ENCODE measurements around the gene NCOA1.

NCOA1 gene

DNA sequence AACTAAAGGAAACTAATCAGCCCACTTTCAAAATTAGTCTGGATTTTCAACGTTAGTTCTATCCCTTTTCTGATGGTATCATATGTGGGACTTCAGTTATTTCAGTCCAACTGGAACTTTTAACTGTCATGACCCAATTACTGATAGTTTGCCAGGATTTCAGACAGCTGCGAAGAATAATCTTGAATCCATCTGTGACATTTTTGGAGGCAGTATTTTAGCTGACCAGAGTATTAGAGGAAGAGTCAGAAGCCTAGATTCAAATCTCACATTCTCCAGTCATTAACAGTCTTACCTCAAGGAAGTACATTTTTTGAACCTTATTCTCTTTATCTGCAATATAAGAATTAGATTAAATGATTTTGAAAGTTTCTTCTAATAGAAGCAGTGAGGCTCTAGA, 220.8 kb downstream of the NCOA1 start:
- no peak for DNase-seq

GRCh38 chr2:24712296-24712695, 221.2 kb downstream of the NCOA1 start:
- DNase-seq = no peak

DNA sequence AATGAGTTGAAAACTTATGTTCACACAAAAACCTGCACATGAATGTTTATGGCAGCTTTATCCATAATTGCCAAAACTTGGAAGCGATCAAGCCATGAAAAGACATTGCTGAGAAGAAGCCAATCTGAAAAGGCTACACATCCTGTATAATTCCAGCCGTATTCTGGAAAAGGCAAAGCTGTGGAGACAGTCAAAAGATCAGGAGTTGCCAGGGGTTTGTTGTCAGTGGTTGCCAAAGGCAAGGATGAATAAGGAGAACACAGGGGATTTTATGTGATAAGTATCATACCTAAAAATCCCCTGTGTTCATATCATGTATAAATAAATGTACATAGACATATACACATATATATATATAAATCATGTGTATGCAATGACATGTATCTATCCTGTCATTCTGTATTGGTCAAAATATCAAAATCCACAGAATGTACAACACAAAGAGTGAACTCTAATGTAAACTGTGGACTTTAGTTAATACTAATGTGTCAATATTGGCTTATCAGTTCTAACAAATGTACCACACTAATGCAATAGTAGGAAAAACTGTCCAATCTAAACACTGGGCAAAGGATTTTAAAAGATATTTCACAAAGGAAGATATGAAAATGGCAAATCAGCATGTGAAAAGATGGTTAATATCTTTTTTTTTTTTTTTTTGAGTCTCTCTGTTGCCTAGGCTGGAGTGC, 226.4 kb downstream of the NCOA1 start:
- no peak for DNase-seq

GRCh38 chr2:24720310-24720709, 229.3 kb downstream of the NCOA1 start:
- DNase-seq = no peak

- DNase-seq = peak; percentile 71
Measured at GRCh38 chr2:24721470-24721869, 230.4 kb downstream of the NCOA1 start.

DNA sequence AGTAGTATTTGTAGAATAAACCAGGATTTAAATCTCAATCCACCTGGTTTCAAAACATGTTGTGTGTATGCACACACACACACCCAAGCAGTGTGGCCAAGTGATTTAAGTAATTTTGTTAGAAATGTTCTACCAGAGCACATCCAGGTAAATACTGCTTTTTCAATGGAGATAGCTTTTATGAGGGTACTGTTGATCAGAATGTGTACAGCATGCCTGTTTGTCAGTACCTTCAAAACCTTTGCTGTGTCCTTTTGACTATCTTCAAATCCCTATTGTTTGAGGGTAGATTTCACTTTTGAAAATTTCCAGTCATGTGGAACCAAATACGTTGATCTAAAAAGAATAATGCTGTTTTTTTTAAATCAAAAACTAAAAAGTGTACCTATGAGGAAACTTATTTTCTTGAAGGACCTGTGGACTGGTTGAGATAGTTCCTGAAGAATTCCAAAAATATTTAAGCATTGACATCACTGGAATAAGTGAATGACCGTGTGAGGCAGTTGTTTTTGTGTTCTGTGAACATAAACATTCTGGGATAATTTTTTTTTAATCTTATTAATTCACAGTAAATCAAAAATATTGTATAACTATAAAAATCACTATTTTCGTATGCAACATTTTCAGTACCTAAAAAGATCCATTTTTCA, 231.2 kb downstream of the NCOA1 start:
- DNase-seq = no peak

DNA sequence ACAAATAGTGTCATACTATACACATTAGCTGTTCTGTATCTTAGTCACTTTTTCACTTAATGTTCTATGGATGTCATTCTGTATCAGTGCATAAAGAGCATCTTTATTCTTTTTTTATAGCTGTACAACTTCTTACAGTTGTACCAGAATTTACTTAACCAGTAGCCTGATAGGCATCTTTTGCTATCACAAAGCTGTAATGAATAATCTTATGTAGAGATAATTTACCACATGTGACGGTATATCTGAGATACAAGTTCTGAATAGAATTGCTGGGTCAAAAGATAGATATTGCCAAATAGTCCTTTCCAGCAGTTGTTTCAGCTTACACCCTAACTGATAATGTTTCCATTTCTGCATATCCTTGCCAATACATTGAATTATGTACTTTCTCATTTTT, 232.1 kb downstream of the NCOA1 start:
- DNase-seq = no peak

GRCh38 chr2:24723665-24724064, 232.6 kb downstream of the NCOA1 start:
- DNase-seq = no peak

- DNase-seq = no peak
Measured at GRCh38 chr2:24724111-24724775, 233.2 kb downstream of the NCOA1 start.

GRCh38 chr2:24725956-24726355, 234.9 kb downstream of the NCOA1 start:
- no peak for DNase-seq

- no peak for DNase-seq
Measured at GRCh38 chr2:24730481-24730880, 239.4 kb downstream of the NCOA1 start.

- no peak for DNase-seq
Measured at GRCh38 chr2:24731040-24731439, 240.0 kb downstream of the NCOA1 start.

GRCh38 chr2:24731923-24732322, 240.9 kb downstream of the NCOA1 start:
- DNase-seq = no peak

DNA sequence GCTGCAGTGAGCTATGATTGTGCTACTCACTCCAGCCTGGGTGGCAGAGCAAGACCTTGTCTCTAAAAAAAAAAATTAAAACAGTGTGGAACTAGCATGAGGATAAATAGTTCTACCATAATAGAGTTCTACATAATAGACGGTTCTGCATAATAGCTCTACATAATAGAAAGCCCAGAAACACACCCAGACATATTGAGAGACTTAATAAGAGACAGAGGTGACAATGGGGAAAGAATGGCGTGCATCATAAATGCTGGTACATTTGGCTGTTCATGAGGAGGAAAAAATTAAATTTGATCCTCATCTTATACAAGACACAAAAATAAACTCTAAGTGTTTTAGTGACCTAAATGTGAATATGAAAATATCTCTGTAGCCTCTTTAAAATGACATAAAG, 243.7 kb downstream of the NCOA1 start:
- DNase-seq = no peak

- DNase-seq = no peak
Measured at GRCh38 chr2:24739354-24740025, 248.4 kb downstream of the NCOA1 start.

DNA sequence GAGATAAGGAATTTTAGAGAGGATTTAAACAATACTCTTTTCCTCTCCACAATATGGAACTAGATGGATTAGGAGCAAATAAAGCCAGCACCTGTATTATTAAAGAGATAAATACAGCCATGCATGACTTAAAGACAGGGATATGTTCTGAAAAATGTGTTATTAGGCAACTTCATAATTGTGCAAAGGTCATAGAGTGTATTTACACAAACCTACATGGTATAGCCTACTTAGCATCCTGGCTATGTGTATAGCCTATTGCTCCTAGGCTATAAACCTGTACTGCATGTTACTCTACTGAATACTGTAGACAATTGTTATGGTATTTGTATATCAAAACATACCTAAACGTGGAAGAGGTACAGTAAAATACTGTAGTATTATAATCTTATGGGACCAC, 249.1 kb downstream of the NCOA1 start:
- DNase-seq = no peak

GRCh38 chr2:24742730-24743129, 251.7 kb downstream of the NCOA1 start:
- no peak for DNase-seq

DNA sequence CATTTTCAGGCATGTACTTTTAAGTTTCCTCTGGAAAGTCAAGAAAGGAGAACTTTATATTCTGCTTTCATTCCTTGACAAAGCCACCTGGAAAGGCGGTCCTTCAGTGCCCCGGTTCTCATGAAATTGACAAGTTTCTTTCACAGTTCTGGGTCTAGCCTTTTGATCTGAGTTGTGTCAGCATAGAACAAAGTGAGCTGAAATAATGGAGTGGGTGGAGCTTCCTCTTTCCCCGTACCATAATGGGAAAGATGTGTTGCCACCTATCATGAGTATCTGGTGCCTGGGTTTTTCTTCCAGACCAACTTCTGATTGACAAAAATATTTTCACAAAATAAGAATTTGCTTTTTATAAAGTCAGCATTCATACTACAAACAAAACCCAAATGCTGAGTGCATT, 252.9 kb downstream of the NCOA1 start:
- no peak for DNase-seq

DNA sequence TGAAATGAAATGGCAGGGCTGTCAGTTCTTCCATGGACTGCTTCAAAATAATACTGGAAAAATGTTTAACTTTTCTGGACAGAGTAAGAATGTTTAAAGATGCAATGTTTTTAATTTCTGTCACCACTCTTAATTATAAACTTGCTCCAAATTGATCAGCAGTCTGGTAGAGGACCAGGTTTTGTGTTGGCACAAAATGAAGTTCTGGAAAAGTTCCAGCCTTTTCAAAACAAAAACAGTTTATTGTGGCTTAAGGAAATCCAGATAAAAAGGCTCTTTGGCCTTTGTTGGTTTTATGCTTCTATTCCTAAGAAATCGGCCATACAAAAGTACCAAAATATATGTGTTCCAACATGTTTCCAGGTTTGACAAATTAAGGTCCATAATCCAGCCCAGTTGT, 253.3 kb downstream of the NCOA1 start:
- DNase-seq = no peak

GRCh38 chr2:24745825-24746224, 254.8 kb downstream of the NCOA1 start:
- no peak for DNase-seq

DNA sequence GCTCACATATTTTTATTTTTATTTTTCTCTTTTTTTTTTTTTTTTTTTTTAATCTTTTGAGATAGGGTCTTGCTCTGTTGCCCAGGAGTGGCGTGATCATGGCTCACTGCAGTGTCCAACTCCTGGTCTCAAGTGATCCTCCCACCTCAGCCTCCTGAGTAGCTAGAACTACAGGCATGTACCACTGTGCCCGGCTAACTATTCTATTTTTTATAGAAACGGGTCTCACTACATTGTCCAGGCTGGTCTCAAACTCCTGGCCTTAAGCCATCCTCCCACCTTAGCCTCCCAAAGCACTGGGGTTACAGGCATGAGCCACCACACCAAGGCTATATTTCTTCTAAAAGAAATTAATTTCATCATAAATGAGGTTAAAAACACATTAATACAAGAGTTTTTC, 256.2 kb downstream of the NCOA1 start:
- no peak for DNase-seq

GRCh38 chr2:24749069-24749691, 258.1 kb downstream of the NCOA1 start:
- no peak for DNase-seq

GRCh38 chr2:24754985-24755705, 264.1 kb downstream of the NCOA1 start:
- DNase-seq = no peak
